Left forelimb (tissue), 1 donor: ENCODE measurements around the gene EDARADD.

Source experiments
- DNase-seq: peaks from one replicate; pipeline ENCODE4 v3.0.0-alpha.2; 2018; ENCODE audit warnings: low spot score

Gene EDARADD

GRCh38 chr1:236392182-236392581 lies 1.9 kb upstream of the EDARADD start:
- DNase-seq = no peak

- no peak for DNase-seq
These were observed 768 bp downstream of the EDARADD start for GRCh38 chr1:236394879-236395229.

- DNase-seq = no peak
These were observed 1.3 kb downstream of the EDARADD start for GRCh38 chr1:236395230-236395946.

DNA sequence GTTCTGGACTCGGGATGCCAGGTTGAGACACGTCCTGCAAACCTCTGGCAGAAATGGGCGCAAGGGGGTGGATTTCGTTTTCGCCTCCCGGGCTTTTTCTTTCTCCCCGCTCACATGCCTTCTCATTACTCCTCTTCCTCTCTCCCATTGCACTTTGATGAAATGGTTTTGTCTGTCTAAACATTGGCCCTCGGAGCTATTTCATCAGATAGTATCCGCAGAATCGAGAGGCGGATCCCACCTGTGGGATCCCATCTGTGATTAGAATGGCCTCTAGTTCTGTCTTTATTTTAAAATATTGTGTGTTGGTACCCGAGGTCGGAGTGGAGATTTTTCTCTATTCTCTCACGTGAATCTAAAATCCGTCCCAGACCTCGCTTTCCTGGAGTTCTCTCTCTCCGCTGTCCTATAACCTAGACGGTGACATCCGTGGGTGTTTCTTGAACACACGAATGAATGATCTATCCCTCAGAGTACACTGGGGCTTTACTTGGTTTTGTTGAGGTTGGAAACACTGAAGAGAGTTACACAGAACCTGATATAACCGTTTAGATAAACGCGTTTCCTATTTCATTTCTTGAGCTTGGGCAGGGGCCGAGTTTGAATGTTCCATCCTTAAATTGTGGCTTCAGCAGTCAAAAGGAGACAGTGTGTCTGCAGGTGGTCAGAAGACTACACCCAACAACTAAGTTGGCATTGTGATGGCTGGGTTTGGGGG lies 2.0 kb downstream of the EDARADD start:
- DNase-seq = no peak

DNA sequence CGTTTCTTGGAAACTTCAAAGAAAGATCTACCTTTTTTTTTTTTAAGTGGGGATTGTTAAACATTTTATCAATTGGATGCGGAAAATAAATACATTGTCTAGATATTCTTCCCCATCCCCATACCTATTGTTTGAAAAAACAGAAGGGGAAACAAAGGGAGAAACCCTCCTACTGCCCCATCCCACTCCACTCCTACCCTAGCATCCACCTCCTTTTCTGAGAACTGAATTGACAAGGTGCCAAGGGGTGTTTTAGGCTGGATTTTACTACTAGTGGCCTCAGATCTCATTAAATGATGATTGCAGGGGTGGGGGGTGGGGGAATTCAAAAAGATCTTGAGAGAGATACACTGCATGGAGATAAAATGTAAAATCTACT lies 2.6 kb downstream of the EDARADD start:
- DNase-seq = no peak

DNA sequence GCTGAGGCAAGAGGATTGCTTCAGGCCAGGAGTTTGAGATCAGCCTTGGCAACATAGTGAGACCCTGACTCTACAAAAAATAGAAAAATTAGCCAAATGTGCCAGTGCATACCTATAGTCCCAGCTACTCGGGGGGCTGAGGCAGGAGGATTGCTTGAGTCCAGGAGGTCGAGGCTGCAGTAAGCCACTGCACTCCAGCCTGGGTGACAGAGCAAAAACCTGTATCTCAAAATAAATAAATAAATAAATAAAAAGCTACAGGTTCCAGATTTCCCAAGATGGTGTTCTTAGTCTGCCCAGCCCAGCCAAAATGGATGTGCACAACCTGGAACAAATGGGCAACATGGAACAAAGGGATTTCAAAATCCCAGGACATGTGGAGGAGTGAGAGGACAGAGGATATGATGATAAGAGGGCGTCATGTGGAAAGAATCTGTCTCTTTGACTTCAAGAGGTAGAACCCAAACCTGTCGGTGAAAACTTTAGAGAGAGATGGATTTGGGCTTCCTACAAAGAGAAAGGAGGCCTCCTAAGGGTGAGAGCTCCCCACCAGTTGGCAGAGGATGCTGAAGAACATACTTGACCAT lies 3.2 kb downstream of the EDARADD start:
- DNase-seq = no peak

GRCh38 chr1:236398538-236398937 lies 4.5 kb downstream of the EDARADD start:
- DNase-seq = no peak

DNA sequence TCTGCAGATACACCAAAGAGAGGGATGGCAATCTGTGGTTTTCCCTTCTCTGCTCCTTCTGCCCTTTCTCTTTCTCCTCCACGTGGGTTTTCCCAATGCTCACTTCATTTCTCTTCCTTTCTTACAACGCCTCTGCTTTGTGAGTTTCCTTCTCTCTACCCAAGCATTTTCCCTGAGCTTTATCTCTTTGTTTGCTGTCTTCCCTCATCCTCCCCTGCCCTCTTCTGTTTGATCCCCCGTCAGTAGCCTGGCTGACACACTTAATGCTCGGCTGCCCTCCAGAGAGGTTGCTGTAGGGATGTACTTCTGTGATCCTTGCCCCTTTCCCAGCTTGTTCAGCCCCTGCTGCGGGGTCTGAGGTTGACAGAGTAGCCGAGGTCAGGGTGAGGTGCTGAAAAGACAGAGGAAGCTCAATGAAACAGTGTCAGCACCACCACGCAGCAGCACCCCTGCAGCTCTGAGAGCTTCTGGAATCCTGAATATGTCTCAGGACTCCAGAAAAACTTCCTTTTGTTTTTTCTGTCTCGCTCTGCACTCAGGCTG lies 6.0 kb downstream of the EDARADD start:
- no peak for DNase-seq

GRCh38 chr1:236401698-236402097 lies 7.6 kb downstream of the EDARADD start:
- no peak for DNase-seq

- no peak for DNase-seq
These were observed 10.0 kb downstream of the EDARADD start for GRCh38 chr1:236403905-236404696.

DNA sequence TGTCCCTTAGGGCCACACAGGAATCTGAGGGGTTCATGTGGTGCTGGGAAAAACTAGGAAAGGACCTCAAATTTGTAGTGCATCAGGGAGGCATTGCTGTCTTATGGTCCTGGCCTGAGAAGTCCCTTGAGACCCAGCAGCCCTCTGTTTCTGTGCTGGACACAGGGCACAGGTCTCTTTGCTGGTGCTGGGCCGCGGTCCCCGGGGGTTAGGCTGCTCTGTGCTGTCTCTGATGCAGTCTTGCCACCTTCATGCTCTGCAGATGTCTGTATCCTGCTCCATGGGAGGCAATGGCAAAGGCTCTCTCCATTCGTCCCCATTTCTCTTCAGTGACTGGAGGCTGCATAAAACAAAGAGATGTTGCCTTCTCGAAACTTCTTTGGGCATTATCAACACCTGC lies 13.0 kb downstream of the EDARADD start:
- no peak for DNase-seq

GRCh38 chr1:236413688-236414087 lies 19.6 kb downstream of the EDARADD start:
- DNase-seq = no peak

DNA sequence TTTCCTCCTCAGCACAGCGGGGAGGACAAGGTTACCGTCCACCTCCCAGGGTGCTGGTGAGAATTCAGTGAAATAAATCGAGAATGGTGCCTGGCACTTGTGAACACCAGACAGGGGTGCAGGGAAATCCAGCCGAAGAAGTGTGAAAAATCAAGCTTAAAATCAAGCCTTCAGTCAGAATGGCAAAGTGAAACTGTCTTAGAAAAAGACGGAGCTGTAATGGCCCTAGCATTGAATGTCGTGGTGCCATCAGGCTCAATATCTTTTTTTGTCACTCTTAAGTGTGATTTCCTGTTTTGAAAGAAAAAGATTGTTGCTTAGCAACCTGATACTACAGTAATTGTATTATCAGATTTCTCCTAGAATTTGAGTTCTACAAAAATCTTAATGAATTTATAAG lies 22.1 kb downstream of the EDARADD start:
- no peak for DNase-seq

DNA sequence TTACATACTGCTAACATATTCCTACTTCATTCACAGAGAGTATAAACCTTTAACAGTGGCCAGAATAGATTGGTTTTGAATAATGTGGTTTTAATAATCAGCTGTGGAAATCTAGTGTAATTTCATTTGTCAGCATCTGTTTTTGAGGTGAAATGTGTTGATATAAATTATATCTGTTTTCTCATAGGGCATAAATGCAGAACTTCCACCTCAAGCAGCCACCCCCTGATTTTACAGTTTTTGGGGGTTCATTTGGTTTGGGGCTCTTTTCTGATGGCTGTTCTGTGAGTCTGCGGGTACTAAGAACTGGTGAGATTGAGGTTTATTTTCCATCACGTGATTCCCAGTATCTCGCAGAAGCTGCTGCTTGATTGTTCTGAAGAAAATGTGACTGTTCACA lies 23.2 kb downstream of the EDARADD start:
- DNase-seq = no peak

DNA sequence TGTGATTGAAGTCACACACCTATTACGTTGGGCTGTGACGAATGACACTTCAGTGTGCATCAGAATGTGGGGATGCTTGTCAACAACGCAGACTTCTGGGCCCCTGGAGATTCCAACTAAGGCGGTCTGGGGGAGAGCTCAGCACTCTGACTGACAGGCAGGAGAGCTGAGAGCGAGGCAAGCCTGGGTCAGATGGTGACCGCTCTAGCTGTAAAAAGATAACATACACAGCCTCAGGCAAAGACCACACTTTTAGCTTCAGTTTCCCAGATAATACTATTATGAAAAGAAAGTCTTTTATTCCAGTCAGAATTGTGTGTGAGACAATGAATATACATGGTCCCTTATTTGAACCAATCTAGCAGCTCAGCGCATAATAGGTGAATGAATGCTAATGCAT lies 25.4 kb downstream of the EDARADD start:
- no peak for DNase-seq

- DNase-seq = no peak
These were observed 26.9 kb downstream of the EDARADD start for GRCh38 chr1:236421022-236421421.

- DNase-seq = no peak
These were observed 27.9 kb downstream of the EDARADD start for GRCh38 chr1:236421850-236422516.

- no peak for DNase-seq
These were observed 28.4 kb downstream of the EDARADD start for GRCh38 chr1:236422517-236422876.

DNA sequence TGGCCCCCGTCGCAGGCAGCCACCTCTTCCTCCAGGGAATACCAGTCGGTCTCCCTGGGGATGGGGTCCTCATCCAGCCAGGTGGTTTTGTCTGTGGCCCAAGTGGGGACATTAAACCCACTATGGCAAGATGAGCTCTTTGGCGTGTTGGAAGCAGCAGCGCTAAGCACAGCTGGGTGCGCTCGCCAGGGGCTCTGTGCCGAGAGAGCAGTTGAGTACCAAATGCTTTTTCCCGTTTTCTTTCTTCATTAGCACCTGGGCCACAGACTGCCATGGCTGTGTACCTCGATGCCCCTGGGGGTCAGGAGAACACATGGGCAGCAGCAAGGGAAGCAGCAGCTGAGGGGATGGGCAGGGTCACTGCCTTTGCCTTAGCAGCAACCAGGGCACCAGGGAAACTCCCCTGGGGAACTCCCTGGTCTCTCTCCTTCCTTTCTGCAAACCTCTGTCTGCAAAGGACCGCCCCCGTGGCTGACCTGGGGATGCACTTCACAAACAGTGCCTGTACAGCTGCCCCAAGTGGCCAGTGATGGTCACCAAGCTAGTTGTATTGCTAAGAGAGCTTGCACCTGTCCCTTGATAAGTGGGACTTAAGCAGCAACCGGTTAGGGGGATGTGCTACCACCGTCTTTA lies 31.1 kb downstream of the EDARADD start:
- DNase-seq = no peak

DNA sequence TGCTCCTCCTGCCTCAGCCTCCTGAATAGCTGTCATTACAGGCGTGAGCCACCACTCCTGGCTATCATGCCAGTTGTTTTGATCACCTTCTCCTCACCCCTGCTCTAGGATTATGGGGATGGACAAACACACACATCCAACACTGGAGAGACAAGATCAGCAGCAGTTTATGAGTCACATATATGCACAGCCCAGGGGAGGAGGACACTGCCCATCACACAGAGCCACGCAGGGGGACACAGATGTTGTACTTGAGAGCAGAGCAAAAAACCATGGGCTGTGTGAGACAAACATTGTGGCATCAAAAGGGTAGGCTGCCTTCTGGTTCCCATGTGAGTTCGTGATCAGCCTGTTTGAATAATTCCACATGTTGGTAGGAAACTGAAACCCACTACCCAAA lies 32.1 kb downstream of the EDARADD start:
- DNase-seq = no peak

GRCh38 chr1:236429715-236430274 lies 35.7 kb downstream of the EDARADD start:
- DNase-seq = no peak
